Stimulated activated CD4-positive, alpha-beta T cell treated with anti-CD3 and anti-CD28 coated beads, TNF-alpha, amount 100 ng/mL, for 24 hours (primary cell): ENCODE data around the gene CDYL.
A peak's percentile ranks its signal among the peaks of the same experiment; 100 is the strongest.

Experiments used
- DNase-seq, 3 experiments: peaks; one replicate each; pipeline ENCODE4 v3.0.0-alpha.2; 2020; ENCODE audit warnings: low read depth in 3 of 3

CDYL gene

GRCh38 chr6:4932228-4932903 lies 156.2 kb downstream of the CDYL start:
- no peak for DNase-seq

GRCh38 chr6:4935486-4935885 lies 159.3 kb downstream of the CDYL start:
- DNase-seq: no peak

- DNase-seq: no peak
These were observed 159.9 kb downstream of the CDYL start for GRCh38 chr6:4935975-4936680.

GRCh38 chr6:4936681-4937041 lies 160.5 kb downstream of the CDYL start:
- DNase-seq: no peak

GRCh38 chr6:4937414-4937813 lies 161.2 kb downstream of the CDYL start:
- DNase-seq: no peak

GRCh38 chr6:4939241-4939640 lies 163.0 kb downstream of the CDYL start:
- DNase-seq: no peak

- DNase-seq: no peak
These were observed 164.2 kb downstream of the CDYL start for GRCh38 chr6:4940416-4940815.

- DNase-seq: peak; percentile 7 to 34 (median 24)
These were observed 165.8 kb downstream of the CDYL start for GRCh38 chr6:4941782-4942672.

- no peak for DNase-seq
These were observed 166.4 kb downstream of the CDYL start for GRCh38 chr6:4942673-4943009.

GRCh38 chr6:4943716-4944115 lies 167.5 kb downstream of the CDYL start:
- no peak for DNase-seq

- no peak for DNase-seq
These were observed 168.1 kb downstream of the CDYL start for GRCh38 chr6:4944325-4944724.

GRCh38 chr6:4946521-4946920 lies 170.3 kb downstream of the CDYL start:
- no peak for DNase-seq

- no peak for DNase-seq
These were observed 171.5 kb downstream of the CDYL start for GRCh38 chr6:4947716-4948115.

GRCh38 chr6:4948781-4949450 lies 172.7 kb downstream of the CDYL start:
- no peak for DNase-seq

- no peak for DNase-seq
These were observed 173.9 kb downstream of the CDYL start for GRCh38 chr6:4950076-4950475.

- DNase-seq: no peak
These were observed 174.8 kb downstream of the CDYL start for GRCh38 chr6:4950836-4951533.

- no peak for DNase-seq
These were observed 177.2 kb downstream of the CDYL start for GRCh38 chr6:4953440-4953839.

- DNase-seq: no peak
These were observed 180.4 kb downstream of the CDYL start for GRCh38 chr6:4956625-4957024.

- no peak for DNase-seq
These were observed 181.5 kb downstream of the CDYL start for GRCh38 chr6:4957521-4958231.

GRCh38 chr6:4958624-4959023 lies 182.4 kb downstream of the CDYL start:
- DNase-seq: no peak
